Measurements from ENCODE around the gene HSFX4.
"Not testable (repeated sequence)": the region's sequence is repeated elsewhere in the genome, so short reads cannot be mapped to it uniquely, and the experiment has no call there.

Gene HSFX4

GRCh38 chrX:149938427-149938880, 9.1 kb downstream of the HSFX4 start, which contains the start of gene EOLA2:
Gene EOLA2, minus strand, starts transcription at chrX:149938491. Its CDS starts 4,617 bp downstream, at chrX:149933874.
- peak; percentile 25 for DNase-seq

GRCh38 chrX:149938881-149939654, 9.7 kb downstream of the HSFX4 start:
- DNase-seq: no peak

- no peak for DNase-seq
Measured at GRCh38 chrX:149939655-149939904, 10.2 kb downstream of the HSFX4 start.

- DNase-seq: peak; percentile 33
Measured at GRCh38 chrX:149939905-149940673, 10.7 kb downstream of the HSFX4 start.

GRCh38 chrX:149940674-149941024, 11.3 kb downstream of the HSFX4 start:
- DNase-seq: not testable (repeated sequence)

- DNase-seq: not testable (repeated sequence)
Measured at GRCh38 chrX:149945087-149945670, 15.8 kb downstream of the HSFX4 start.

GRCh38 chrX:149945820-149946219, 16.4 kb downstream of the HSFX4 start:
- not testable (repeated sequence) for DNase-seq

- DNase-seq: not testable (repeated sequence)
Measured at GRCh38 chrX:149946932-149947331, 17.6 kb downstream of the HSFX4 start.

GRCh38 chrX:149948016-149948415, 18.6 kb downstream of the HSFX4 start:
- DNase-seq: no peak

GRCh38 chrX:149949743-149950436, 20.5 kb downstream of the HSFX4 start:
- no peak for DNase-seq

GRCh38 chrX:149950681-149951080, 21.3 kb downstream of the HSFX4 start:
- DNase-seq: no peak

- DNase-seq: no peak
Measured at GRCh38 chrX:149961572-149961971, 32.2 kb downstream of the HSFX4 start.

GRCh38 chrX:149962010-149962409, 32.6 kb downstream of the HSFX4 start:
- DNase-seq: no peak

- no peak for DNase-seq
Measured at GRCh38 chrX:149962859-149963757, 33.7 kb downstream of the HSFX4 start.

- no peak for DNase-seq
Measured at GRCh38 chrX:149979126-149979644, 49.8 kb downstream of the HSFX4 start.
